SKM-1 (cell line): ENCODE measurements around the gene GMDS.

Experiments used
- DNase-seq: peaks from one replicate; lab custom pipeline; 2025; ENCODE audit not compliant: unreplicated experiment; lab: John Stamatoyannopoulos, UW

Gene GMDS

DNA sequence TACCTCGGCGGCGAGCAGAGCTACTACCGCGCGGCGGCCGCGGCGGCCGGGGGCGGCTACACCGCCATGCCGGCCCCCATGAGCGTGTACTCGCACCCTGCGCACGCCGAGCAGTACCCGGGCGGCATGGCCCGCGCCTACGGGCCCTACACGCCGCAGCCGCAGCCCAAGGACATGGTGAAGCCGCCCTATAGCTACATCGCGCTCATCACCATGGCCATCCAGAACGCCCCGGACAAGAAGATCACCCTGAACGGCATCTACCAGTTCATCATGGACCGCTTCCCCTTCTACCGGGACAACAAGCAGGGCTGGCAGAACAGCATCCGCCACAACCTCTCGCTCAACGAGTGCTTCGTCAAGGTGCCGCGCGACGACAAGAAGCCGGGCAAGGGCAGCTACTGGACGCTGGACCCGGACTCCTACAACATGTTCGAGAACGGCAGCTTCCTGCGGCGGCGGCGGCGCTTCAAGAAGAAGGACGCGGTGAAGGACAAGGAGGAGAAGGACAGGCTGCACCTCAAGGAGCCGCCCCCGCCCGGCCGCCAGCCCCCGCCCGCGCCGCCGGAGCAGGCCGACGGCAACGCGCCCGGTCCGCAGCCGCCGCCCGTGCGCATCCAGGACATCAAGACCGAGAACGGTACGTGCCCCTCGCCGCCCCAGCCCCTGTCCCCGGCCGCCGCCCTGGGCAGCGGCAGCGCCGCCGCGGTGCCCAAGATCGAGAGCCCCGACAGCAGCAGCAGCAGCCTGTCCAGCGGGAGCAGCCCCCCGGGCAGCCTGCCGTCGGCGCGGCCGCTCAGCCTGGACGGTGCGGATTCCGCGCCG, 634.7 kb downstream of the GMDS start:
- DNase-seq = no peak

DNA sequence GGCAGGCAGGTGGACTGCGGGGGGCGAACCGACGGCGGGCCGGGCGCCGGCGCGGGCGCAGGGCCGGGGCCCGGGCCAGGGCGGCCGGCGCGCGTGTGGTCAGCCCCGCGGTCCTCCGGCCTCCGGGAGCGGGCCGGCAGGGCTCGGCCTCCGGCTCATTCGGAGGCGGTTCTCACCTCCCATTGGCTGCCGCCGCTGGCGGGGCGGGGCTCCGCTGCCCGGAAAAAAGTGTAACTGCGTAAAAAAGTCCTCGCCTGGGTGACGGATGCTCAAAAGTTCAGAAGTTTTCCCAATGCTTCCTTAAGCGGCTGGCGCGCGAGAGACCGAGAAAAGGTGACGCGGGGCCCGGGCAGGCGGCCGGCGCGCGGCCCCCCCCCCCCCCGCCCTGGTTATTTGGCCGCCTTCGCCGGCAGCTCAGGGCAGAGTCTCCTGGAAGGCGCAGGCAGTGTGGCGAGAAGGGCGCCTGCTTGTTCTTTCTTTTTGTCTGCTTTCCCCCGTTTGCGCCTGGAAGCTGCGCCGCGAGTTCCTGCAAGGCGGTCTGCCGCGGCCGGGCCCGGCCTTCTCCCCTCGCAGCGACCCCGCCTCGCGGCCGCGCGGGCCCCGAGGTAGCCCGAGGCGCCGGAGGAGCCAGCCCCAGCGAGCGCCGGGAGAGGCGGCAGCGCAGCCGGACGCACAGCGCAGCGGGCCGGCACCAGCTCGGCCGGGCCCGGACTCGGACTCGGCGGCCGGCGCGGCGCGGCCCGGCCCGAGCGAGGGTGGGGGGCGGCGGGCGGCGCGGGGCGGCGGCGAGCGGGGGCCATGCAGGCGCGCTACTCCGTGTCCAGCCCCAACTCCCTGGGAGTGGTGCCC, 635.5 kb downstream of the GMDS start, which contains the start of gene FOXC1:
TSS of gene FOXC1 (plus strand) at position 268 of the 849 bp plus-strand sequence. CDS start at position 799, 531 bp downstream.
- DNase-seq = no peak

DNA sequence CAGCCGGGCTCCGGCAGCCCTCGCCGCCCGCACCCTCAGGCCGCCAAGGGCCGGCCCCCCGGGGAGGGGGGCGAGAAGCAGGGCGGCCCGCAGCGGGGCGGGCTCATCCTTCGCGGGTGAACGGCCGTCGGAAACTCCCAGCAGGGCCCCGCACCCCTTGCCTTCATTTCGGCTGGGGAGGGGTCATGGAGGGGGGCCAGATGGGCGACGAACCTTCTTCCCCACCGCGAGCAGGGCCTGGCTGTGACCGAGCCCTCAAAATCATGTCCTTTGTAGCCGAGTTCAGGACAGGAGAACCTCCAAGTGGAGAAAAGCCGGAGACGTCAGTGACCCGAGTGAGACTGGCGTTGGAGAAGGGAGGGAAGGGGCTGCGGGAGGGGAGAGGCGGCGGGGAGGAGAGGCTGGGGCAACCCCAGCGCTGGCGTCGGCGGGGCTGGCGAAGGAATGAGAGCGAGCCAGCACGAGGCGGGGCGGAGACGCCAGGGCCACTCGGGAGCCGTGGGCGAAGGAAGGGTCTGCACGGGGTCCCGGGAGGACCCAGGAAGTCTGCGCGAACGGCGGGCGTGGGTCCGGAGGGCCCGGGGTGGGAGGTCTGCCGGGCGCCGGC, 636.3 kb downstream of the GMDS start:
- DNase-seq = no peak

DNA sequence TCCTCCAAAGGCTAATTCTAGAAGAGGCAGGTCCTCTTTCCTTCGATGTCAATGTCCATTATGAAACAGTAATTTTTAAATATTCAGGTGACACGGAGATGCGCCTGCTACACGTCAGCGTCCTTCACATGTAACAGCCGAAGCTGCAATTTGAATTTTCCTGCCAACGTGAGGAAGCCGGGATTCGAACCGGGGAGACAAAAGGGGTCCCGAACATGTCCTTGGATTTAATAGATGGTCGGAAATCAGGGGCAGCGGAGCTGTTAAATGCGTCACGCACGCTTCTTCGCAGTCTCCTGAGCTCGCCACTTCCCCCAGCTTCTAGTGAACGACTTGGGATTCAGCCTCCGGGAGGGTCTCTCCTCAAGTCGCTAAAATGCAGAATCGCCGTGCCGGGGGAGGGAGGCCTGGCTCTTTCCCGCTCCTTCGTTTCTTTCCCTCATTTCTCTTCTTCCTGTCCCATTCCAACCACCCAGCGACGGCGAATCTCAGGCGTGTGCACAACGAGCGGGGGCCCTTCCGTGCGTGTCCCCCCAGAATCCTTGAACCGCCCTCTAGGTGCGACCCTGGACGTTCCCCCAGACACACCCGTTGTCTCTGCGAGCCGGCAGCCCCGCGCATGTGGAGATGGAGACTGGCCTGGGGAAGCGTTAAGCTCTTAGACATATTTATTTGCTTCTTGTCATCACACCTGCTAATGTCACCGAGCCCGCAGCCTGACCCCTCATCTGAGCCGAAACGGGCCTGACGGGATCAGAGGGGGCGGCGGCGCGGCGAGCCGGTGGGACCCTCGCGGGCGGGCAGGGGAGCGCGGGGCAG, 637.0 kb downstream of the GMDS start:
- DNase-seq = no peak

DNA sequence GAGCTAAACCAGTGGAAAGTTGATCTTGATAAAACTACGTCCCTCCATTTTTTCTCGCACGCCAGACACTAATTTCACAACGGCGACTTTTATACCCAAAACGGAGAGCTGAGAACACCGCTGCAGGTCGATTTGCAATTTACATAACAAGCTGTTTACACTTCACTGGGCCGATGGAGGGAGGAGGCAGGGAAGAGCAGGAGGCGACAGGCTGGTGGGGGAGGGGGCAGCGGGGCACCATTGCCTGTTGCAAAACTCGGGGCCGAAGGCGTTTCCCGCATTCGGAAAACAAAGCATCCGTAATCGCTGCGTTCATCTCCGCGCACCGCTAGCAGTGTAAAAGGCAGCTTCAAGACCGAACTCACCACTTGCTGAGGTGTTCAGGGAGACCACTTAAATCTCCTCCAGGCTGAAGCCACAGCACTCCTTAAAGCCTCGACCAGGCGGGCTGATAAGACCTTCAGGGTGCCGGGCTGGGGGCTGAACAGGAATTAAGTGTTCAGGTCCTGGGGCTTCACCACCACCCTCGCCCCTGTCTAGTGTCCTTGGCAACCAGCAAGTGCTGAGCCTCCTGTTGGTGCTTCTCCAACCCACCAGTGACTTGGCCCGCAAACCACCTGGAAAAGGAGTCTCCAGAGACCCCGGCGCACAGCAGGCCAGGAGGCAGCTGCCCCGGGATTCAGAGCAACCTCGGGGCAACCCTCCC, 637.7 kb downstream of the GMDS start:
- no peak for DNase-seq

DNA sequence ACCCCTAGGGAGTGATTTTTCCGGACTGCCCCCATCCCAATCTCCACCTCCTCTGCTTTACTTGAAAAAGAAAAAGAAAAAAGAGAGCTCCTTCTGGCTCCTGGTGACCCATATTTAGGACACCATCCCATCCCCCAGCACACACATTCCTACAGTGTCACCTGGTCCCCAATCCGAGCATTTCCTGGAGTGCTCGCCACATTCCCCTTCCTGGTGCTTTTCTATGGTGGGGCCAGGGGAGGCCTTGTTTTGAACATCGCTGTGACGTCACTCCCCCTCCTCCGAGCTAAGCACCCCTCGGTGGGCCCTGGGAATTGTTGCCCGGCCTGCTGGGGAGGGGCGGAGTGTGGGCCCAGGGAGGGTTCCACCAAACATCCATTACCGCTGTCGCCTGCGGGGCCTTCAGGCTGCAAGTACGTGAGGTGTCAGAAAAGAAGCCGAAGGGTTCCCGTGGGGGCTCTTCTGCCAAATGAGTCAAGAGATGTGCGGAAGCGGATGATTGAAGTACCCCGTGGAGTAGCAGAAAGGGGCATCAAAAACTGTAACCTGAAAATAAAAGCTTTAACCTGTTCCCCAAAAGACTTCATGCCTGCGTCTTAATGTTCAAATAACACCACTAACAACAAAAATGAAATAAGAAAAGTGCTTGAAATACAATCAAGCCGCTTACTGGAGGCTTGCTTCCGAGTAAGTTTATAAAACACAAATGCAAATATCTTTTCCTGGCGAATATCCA, 638.5 kb downstream of the GMDS start:
- no peak for DNase-seq

DNA sequence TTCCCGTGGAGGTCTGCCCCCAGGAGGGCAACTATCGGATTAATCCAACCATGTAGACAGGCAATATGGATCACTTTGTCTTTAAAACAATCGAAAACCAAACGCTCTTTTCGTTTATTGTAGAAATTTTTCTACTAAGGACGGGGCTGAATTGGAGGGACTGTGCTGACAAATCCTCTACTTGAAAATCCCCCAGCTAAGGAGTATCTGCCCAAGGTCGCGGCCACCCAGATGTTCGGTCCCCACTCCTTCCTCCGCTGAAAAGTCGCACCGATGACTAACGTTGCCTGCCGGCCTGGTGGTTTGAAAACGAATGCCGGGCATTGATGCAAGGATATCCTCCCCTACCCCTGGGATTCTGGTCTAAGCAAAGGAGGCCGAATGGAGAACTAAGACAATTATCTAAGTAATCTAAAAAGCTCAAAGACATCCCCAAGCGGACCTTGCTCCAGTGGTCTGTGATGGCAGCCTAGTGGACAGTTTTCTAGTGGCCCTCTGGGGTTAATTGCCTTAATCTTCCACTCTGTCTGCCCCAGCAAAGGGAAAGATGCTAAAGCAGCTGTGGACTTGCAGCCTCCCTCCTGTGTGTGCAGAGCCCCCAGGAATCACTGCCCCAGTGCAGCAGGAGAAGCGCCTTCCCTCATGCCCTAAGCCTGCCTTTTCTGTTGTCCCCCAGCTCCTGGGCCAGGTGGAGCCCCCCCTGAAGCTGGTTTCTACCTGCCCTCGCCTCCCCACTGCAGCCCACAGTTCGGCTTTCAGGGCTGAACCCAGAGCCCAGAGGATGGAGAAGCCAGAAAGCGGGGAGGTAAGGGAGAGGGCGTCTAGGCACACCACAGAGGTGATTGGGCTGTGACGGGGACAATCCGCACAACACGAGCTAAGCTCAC, 639.3 kb downstream of the GMDS start:
- DNase-seq = no peak

DNA sequence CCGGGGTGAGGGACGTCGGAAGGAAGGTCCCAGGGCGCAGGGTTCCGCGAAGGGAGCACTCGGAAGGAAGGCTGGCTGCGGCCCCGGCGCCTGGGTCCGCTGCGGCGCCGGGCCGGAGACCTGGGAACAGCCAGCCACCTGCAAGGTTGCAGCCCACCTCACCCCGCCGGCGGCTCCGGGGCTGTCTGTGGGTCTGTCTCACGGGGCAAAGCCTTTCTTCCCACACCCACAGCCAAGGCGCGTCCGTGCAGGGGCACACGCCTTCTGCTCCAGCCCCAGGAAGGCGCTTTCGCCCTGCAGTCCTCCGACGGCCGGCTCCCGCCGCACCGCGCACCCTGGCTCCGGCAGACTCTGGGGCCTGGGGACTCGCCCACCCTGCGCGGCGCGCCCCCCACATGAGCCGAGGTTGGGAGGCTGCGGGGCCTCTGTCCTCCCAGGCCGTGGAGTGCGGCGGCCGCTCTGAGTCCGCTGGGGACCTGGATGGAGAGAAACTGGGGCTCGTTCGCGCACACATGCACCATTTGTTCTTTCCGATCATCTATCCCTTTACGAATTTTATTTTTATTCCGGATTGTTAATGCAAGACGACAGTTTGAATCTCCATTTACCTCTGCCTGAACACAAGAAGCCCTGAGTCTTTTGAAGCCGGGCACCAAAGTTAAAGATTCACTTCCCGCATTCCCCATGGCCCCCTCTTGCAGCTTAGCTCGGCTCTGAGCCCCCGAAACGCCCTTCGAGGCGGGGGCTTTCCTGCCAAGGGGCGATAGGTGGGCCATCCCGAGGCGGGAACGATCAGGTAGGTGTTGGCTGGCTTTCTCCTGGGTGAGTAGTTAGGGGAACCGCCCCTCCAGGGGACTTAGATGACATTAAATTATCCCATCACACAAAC, 640.2 kb downstream of the GMDS start:
- no peak for DNase-seq

DNA sequence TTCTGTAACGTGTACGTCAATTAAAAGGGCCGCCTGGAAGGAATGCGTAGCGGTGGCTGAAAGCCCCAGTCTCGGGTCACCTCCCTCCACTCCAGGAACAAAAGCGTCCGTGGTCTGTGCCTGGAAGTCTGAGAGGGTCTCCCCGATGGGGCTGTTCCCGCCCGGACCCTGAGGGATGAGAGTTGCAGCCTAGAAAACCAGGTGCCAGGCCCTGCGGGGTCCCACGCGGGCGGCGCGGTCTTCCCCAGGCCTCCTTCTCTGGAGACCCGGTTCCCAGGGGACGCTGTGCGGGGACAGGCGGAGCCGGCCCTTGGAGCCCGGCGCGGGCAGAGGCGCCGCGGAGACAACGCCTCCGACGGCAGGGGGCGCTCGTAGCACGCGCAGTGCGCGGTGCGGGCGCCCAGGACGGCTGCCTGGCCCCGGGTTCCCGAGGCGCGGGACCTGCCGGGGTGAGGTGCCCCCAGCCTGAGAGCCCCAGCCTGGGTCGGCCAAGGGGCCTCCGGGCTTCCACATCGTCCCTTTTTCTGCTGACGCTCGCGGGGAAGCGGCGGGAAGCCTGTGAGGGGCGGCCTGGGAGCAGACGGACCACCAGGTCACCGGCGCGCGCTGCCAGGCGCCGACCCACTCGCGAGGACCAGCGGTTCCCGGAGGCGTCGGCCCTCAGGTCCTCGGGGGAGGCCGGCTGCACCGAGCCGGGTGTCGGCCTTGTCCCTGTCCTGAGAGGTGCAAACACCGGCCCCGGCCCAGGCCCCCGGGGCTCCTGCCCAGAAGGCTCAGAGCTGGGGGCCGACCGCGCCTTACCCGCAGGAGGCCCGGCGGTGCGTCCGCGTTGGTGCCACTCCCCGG, 641.0 kb downstream of the GMDS start:
- peak; percentile 43 for DNase-seq

DNA sequence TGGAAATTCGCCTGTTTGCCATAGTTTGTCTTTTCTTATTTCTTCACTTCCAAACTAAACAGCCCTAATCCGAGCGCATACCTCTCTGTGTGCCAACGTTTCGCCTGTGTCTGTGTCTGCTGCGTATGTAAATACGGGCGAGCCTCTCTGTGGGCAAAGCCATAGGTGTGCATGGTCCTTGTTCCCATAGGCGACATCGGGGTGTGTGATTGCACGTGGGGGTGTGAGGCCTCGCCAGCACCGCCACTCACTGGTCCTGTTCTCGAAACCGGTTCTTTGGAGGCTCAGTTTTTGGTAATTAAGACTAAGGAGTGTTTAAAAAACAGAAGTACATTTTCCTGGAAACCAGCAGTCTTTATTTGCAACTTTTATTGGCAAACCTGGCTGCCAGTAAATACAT, 641.7 kb downstream of the GMDS start:
- DNase-seq = no peak

DNA sequence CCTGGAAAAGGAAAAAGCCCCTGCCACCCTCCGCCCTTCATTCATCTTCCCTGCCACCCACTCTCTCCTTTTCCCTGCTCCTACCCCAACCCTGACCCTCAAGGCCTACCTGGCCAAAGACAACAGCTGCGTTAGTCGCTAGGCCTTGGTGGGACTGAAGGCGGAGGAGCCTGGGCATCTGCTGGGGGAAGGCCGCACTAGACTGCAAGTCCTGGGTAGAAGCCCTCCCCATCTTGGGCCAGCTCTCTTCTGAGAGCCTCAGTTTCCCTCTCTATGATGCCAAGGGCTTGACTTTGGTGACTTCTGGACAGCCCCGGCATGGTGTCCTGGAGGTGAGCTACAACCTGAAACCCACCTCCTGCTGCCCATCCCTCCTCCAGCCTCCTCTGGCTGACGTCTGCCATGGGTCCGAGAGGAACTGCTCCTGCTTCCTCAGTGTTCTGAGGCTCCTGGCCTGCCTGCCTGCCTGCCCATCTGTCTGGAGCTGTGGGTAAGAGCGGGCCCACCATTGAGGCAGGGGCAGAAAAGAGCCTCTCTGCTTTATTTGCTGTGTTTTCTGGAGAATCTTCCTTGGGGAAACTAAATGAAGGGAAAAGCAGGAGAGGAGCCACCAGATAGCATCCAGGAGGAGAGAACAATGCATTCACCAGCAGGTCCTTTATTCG, 643.2 kb downstream of the GMDS start:
- no peak for DNase-seq

DNA sequence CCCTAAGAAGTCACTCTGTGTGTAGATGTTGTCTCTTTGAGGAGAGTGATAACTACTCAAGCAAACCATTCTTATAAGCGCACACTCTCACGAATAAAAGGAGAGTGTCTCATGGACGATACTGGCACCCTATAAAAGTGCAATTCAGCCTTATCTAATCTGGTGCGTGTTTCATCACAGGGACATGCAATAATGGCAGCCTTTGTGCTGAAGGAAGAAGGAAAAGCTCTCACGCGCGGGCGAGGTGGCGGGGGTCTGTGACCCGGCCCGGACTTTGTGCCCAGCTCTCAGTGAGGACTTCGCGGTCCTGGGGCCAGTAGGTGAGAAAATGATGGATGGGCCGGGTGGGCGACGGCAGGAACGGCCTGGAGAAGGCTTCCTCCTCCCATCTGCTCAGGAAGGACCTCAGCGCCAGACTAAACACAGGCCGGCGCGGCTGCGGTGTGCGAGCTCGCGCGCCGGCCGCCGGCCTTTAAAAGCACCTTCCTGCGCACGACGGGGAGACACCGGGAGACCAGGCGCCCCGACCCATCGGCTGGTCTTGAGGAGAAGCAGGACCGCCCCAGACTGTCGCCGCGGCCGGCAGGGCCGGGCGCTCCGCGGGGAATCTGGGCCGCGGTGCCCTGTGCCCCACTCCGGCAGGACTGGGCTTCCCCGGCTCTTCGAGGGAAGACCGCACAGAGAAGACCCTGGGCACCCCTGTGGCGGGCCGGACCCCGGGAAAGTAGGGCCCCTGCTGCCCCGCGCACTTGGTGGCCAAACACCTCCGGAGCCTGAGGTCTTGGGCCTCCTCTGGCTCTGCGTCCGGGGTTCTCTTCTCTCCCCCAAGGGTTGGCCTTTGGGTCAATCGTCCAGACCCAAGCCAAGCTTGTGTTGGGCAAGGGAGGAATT, 644.0 kb downstream of the GMDS start:
- DNase-seq = no peak

DNA sequence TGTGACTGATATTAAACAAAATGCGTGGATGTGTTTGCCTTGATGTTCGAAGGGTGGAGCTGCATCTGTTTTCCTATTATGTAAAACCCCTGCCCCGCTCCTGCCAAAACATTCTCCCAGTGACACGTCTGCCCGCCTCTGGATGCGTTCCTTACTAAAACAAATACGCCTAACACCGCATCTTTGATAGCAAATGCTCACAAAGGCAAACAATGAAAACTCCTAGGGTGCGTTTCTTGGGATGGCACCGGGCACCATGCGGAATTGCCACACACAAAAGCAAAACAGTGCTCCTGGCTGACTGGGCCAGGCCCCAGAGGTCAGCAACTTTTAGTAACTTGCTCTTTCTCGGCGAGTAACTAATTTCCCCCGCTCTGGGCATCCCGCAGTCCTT, 644.6 kb downstream of the GMDS start:
- DNase-seq = no peak

DNA sequence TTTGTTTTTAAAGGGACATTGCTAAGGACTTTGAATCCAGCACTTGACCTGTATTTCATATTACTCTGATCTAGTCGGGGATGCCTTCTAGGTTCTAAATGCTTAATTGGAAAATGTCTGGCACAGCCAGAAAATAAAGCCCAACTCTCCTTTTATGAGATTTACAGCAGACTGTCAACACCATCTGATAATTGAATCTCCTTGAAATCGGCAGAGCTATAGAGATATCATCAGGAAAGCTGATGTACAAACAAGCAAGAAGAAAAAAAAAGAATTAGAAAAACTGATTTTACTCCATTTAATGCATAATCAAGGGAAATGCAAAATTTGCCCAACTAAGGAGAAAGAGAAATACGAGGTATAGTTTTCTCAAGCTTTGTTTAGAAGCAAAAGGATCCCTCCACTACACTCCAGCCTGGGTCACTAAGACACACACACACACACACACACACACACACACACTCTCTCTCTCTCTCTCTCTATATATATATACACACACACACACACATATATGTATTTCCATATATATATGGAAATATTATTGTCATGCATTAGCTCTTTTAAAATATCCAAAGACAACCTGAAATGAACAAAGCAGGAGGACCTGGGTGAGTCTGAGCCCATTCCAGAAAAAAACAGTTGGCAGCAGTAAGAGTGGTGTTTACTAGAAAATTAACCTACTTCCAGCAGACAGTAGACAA, 645.2 kb downstream of the GMDS start:
- no peak for DNase-seq

DNA sequence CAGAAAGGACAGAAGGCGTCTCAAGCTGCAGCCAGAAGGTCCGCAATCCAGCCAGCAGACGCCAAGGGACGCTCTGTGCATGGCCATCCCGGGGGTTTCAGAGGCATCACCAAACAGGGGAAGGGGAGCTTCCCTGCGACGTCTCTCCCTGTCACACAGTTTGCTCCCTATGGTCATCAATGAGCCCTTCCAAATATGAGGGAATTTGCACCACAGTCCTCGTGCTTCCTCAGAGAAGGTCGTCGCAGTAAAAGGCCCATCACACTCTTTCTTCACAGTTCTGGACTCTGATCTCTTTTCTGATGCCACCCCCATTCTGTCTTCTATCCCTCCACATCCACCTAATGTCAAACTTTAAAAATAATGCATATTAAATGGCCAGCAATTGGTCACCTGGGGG, 645.9 kb downstream of the GMDS start:
- no peak for DNase-seq
